PC-3 (cell line): ENCODE data around the gene OVCA2. TPM values are rescaled to one million over a fixed set of nuclear protein-coding genes. Genes with fewer than 3 reads are reported as not detected.

ENCODE experiments used
- ATAC-seq: fragments of 200-7000 bp; cut with Tn5 transposase; 2 replicates; pipeline ENCODE4 v1.9.1; 2020; ENCODE audit warnings: mild to moderate bottlenecking, moderate library complexity
- BruUV-seq: library from RNA; stranded (reverse); fragments of 400-500 nt; replicated peaks from 2 replicates; lab custom pipeline; 2021; lab: Mats Ljungman, UMichigan
- CTCF ChIA-PET: fragments of 300-600 bp; sonication (Branson Sonifier 250); formaldehyde crosslinking; loops from one replicate; lab custom pipeline; 2022; ENCODE audit warnings: antibody characterized with exemption; lab: Charles Lee
- POLR2A ChIA-PET: fragments of 300-600 bp; sonication (Branson Sonifier 250); formaldehyde crosslinking; loops from one replicate; lab custom pipeline; 2022; ENCODE audit warnings: antibody characterized with exemption; ENCODE audit not compliant: unreplicated experiment; lab: Charles Lee
- DNase-seq: peaks from one replicate; pipeline ENCODE4 v3.0.0-alpha.2; 2015
- H2AFZ ChIP-seq: fragments of 300-600 bp; sonication (generic); 2 replicates; pipeline ENCODE4 v1.6.0; 2016; ENCODE audit warnings: antibody characterized with exemption, low read length
- H3F3A ChIP-seq: fragments of 300-600 bp; sonication (generic); one replicate; pipeline ENCODE4 v1.6.0; 2017; ENCODE audit warnings: antibody characterized with exemption, low read length, control low read depth, mild to moderate bottlenecking; ENCODE audit not compliant: unreplicated experiment
- H3K27ac ChIP-seq: fragments of 300-600 bp; sonication (generic); 2 replicates; pipeline ENCODE4 v1.5.1; 2016; ENCODE audit warnings: mild to moderate bottlenecking, low read length
- H3K27me3 ChIP-seq: fragments of 300-600 bp; sonication (generic); 2 replicates; pipeline ENCODE4 v1.6.1; 2016; ENCODE audit warnings: low read length, mixed read lengths
- H3K36me3 ChIP-seq: fragments of 300-600 bp; sonication (generic); 2 replicates; pipeline ENCODE4 v1.6.1; 2016; ENCODE audit warnings: low read depth, mixed run types, low read length, mixed read lengths
- H3K4me1 ChIP-seq: fragments of 300-600 bp; sonication (generic); 2 replicates; pipeline ENCODE4 v1.5.1; 2016; ENCODE audit warnings: low read length; ENCODE audit not compliant: insufficient read depth
- H3K4me2 ChIP-seq: fragments of 300-600 bp; sonication (generic); 2 replicates; pipeline ENCODE4 v1.6.0; 2016; ENCODE audit warnings: low read length
- H3K4me3 ChIP-seq: fragments of 300-600 bp; sonication (generic); 2 replicates; pipeline ENCODE4 v1.5.1; 2016; ENCODE audit warnings: mild to moderate bottlenecking, low read length, mixed read lengths
- H3K79me2 ChIP-seq: fragments of 300-600 bp; sonication (generic); 2 replicates; pipeline ENCODE4 v1.6.1; 2017; ENCODE audit warnings: low read length, mixed read lengths
- H3K9ac ChIP-seq: fragments of 300-600 bp; sonication (generic); 2 replicates; pipeline ENCODE4 v1.6.0; 2016; ENCODE audit warnings: mild to moderate bottlenecking, low read length
- H3K9me2 ChIP-seq: fragments of 300-600 bp; sonication (generic); replicated peaks from 2 replicates; pipeline ENCODE4 v1.6.1; 2016; ENCODE audit warnings: mixed run types, low read length, mixed read lengths
- H3K9me3 ChIP-seq: fragments of 300-600 bp; sonication (generic); 2 replicates; pipeline ENCODE4 v1.6.1; 2016; ENCODE audit warnings: low read length, mixed read lengths
- H4K20me1 ChIP-seq: fragments of 300-600 bp; sonication (generic); 2 replicates; pipeline ENCODE4 v1.6.1; 2016; ENCODE audit warnings: low read length, mixed read lengths
- EZH2 ChIP-seq: fragments of 300-600 bp; sonication (generic); IDR thresholded peaks from one replicate; pipeline ENCODE4 v1.6.1; 2017; ENCODE audit warnings: antibody characterized with exemption, mild to moderate bottlenecking, low read length; ENCODE audit not compliant: unreplicated experiment
- EZH2phosphoT487 ChIP-seq: fragments of 300-600 bp; sonication (generic); IDR thresholded peaks from 2 replicates; pipeline ENCODE4 v1.6.1; 2018; ENCODE audit warnings: mild to moderate bottlenecking, antibody characterized with exemption, low read length, borderline replicate concordance
- intact Hi-C: fragments of 100-400 bp; cut with micrococcal nuclease; formaldehyde crosslinking; loops from 2 replicates; pipeline ENCODE4 v1.9.0; 2023
- total RNA-seq: library from RNA; depleted of rRNA; stranded (reverse); fragments of >200 nt; gene quantifications from 2 replicates; pipeline ENCODE4 v1.2.3, GENCODE V29; 2014
- TF ChIP-seq, protein P1 (sequence below): fragments of 300-600 bp; sonication (generic); conservative IDR thresholded peaks from 2 replicates; pipeline ENCODE4 v1.5.1; 2017; ENCODE audit warnings: antibody characterized with exemption, low read depth, mild to moderate bottlenecking, low read length

The OVCA2 gene
- total RNA-seq, 1 experiment from 2014 or later: 58.6 TPM

DNA sequence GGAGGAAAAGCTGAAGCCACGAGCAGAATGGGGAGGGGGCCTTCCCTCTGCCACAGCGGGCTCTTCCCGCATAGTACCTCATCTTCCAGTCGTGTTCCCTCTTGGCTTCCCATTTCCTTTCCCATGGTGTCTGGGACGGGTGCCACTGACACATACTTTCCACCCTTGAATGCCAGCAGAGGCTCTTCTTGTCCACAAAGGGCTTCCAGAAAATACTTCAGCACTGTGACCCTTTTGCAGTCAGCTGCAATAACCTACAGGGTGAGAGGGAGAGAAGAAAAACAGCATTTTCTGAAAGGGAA is 43.8 kb downstream of the OVCA2 start:
- peaks cover 47% of the 10 kb centered on the region for H3K4me1 ChIP-seq
- ChIA-PET CTCF (no interaction called here), POLR2A (no interaction called here)
- H3K9me2 ChIP-seq: no peaks in the 10 kb centered on the region
- no TSS peak for BruUV-seq
- ATAC-seq (no peak), DNase-seq (no peak)
- peak overlapping the region; percentile 27; the same call in 1 of the 2 replicates for H3K9ac ChIP-seq
- peak overlapping the region; percentile 94 for H3K27ac ChIP-seq
- no peak overlapping the region for H2AFZ ChIP-seq
- TF ChIP-seq, protein P1, sequence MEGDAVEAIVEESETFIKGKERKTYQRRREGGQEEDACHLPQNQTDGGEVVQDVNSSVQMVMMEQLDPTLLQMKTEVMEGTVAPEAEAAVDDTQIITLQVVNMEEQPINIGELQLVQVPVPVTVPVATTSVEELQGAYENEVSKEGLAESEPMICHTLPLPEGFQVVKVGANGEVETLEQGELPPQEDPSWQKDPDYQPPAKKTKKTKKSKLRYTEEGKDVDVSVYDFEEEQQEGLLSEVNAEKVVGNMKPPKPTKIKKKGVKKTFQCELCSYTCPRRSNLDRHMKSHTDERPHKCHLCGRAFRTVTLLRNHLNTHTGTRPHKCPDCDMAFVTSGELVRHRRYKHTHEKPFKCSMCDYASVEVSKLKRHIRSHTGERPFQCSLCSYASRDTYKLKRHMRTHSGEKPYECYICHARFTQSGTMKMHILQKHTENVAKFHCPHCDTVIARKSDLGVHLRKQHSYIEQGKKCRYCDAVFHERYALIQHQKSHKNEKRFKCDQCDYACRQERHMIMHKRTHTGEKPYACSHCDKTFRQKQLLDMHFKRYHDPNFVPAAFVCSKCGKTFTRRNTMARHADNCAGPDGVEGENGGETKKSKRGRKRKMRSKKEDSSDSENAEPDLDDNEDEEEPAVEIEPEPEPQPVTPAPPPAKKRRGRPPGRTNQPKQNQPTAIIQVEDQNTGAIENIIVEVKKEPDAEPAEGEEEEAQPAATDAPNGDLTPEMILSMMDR: no peak
- TF ChIP-seq EZH2phosphoT487 (no peak), EZH2 (no peak)
- H3K27me3 ChIP-seq: no peaks in the 10 kb centered on the region
- intact Hi-C loops: loop anchor here (10.0 kb wide), 1 partner anchor 89 kb away; no protein-coding TSS in a partner anchor
- H4K20me1 ChIP-seq: no peaks in the 10 kb centered on the region
- H3K36me3 ChIP-seq: no peaks in the 10 kb centered on the region
- H3K4me2 ChIP-seq: peak overlapping the region; percentile 53; the same call in 1 of the 2 replicates
- H3K9me3 ChIP-seq: no peaks in the 10 kb centered on the region
- H3K79me2 ChIP-seq: no peaks in the 10 kb centered on the region
- no peak overlapping the region for H3K4me3 ChIP-seq
- H3F3A ChIP-seq: no peaks in the 10 kb centered on the region

DNA sequence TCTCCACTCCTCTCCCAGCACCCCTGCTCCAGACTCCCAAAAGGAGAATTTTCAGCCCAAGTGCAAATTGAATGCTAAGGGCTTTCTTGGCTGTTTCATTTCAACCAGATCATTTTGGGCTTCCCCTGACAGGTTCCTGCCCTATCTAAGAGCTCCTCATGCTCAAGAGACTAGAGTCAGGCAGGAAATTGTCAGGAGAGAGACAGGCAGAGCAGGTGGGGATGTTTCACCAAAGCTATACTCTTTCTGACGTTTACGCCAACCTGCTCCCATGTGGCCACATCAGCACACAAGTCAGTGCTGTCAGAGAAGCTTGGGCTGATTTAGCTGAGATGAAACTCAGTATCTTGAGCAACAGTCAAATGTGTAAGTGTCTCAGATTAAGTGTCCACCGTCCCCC is 44.5 kb downstream of the OVCA2 start:
- H3K27me3 ChIP-seq: no peaks in the 10 kb centered on the region
- no peak overlapping the region for H3K4me2 ChIP-seq
- H3K9ac ChIP-seq: no peak overlapping the region
- H3K36me3 ChIP-seq: no peaks in the 10 kb centered on the region
- no peak for DNase-seq
- no peak for ATAC-seq
- H3K79me2 ChIP-seq: no peaks in the 10 kb centered on the region
- BruUV-seq: no TSS peak
- H3K4me1 ChIP-seq: peaks cover 48% of the 10 kb centered on the region
- TF ChIP-seq, protein P1: no peak
- no peak for TF ChIP-seq EZH2phosphoT487
- TF ChIP-seq EZH2: no peak
- no peaks in the 10 kb centered on the region for H3F3A ChIP-seq
- intact Hi-C loops: loop anchor here (10.0 kb wide), 1 partner anchor 88 kb away; no protein-coding TSS in a partner anchor
- H4K20me1 ChIP-seq: no peaks in the 10 kb centered on the region
- no peak overlapping the region for H3K4me3 ChIP-seq
- no peaks in the 10 kb centered on the region for H3K9me2 ChIP-seq
- ChIA-PET CTCF (no interaction called here), POLR2A (no interaction called here)
- no peaks in the 10 kb centered on the region for H3K9me3 ChIP-seq
- no peak overlapping the region for H3K27ac ChIP-seq
- H2AFZ ChIP-seq: no peak overlapping the region

DNA sequence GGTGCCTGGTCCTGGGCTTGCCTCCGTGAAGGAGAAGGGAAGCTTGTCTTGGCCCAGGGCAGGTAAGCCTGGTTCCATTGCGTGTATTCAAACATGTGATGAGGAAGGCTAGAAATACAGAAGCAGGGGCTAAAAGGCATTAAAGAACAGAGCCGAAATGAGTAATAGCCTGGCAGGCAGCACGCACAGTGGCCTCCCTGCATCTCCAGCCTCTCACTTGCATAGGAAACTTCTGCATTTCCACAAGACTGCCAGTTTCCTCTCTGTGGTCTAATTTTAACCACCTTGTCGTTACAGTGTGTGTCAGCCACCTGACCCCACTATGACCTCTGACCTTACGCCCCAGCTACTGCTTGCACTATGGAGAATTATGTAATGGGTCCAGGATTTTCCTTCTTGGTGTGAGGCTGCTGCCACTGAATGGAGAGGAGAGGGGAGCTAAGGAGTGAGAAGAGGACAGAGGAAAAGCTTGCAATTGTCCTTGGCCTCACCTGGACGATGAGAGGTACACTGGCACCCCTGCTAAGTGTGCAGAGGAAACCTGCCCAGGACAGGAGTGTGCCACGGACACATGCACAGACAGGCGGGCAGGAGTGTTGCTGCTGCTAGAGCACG is 45.9 kb downstream of the OVCA2 start:
- no peak for TF ChIP-seq EZH2phosphoT487
- TF ChIP-seq, protein P1: no peak
- TF ChIP-seq EZH2: no peak
- DNase-seq (no peak), ATAC-seq (no peak)
- H3K4me1 ChIP-seq: peaks cover 34% of the 10 kb centered on the region
- H3K79me2 ChIP-seq: no peaks in the 10 kb centered on the region
- H3K27me3 ChIP-seq: no peaks in the 10 kb centered on the region
- no peak overlapping the region for H2AFZ ChIP-seq
- no peaks in the 10 kb centered on the region for H3K9me3 ChIP-seq
- CTCF ChIA-PET: no interaction called here
- H3K9me2 ChIP-seq: no peaks in the 10 kb centered on the region
- no peaks in the 10 kb centered on the region for H3F3A ChIP-seq
- no peak overlapping the region for H3K4me2 ChIP-seq
- BruUV-seq: no TSS peak
- H3K36me3 ChIP-seq: no peaks in the 10 kb centered on the region
- no peak overlapping the region for H3K9ac ChIP-seq
- POLR2A ChIA-PET: no interaction called here
- no peak overlapping the region for H3K4me3 ChIP-seq
- H4K20me1 ChIP-seq: no peaks in the 10 kb centered on the region
- intact Hi-C loops: loop anchor here (10.0 kb wide), 1 partner anchor 87 kb away; no protein-coding TSS in a partner anchor
- no peak overlapping the region for H3K27ac ChIP-seq
